Caki2 (cell line): Measurements from ENCODE around the gene CYP26A1. TPM values are rescaled to one million over a fixed set of nuclear protein-coding genes. Genes with fewer than 3 reads are reported as not detected.
A peak's percentile ranks its signal among the peaks of the same experiment; 100 is the strongest.

Source experiments
- DNase-seq: peaks from one replicate; pipeline ENCODE4 v3.0.0-alpha.2; 2015; ENCODE audit warnings: low read depth
- in situ Hi-C: cut with HindIII; loops from 2 replicates; pipeline ENCODE4 v1.10.0; 2016; ENCODE audit warnings: low sequenced_read_pairs, low pct_unique_long_range_greater_than_20kb, mixed read lengths
- total RNA-seq: library from RNA; depleted of rRNA; stranded (reverse); fragments of >200 nt; shearing (Covaris generic); gene quantifications from 2 replicates; pipeline ENCODE4 v1.2.3, GENCODE V29; 2014; ENCODE audit warnings: low replicate concordance; rRNA removed

The CYP26A1 gene, protein sequence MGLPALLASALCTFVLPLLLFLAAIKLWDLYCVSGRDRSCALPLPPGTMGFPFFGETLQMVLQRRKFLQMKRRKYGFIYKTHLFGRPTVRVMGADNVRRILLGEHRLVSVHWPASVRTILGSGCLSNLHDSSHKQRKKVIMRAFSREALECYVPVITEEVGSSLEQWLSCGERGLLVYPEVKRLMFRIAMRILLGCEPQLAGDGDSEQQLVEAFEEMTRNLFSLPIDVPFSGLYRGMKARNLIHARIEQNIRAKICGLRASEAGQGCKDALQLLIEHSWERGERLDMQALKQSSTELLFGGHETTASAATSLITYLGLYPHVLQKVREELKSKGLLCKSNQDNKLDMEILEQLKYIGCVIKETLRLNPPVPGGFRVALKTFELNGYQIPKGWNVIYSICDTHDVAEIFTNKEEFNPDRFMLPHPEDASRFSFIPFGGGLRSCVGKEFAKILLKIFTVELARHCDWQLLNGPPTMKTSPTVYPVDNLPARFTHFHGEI
- total RNA-seq = not detected in 2 replicates

DNA sequence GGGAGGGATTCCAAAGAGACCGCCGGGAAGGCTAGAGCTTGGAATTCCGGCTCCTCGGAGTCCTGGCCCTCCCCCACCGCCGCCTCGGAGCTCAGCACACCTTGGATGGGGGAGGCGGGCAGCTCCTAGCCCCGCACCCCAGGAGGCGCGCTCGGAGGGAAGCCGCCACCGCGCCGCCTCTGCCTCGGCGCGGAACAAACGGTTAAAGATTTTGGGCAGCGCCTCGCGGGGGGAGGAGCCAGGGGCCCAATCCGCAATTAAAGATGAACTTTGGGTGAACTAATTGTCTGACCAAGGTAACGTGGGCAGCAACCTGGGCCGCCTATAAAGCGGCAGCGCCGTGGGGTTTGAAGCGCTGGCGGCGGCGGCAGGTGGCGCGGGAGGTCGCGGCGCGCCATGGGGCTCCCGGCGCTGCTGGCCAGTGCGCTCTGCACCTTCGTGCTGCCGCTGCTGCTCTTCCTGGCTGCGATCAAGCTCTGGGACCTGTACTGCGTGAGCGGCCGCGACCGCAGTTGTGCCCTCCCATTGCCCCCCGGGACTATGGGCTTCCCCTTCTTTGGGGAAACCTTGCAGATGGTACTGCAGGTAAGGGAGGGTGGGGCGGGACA, at the start of gene CYP26A1:
CYP26A1 (plus strand) TSS at position 355 of the 608 bp plus-strand sequence; CDS start at position 397, 42 bp downstream.
- in situ Hi-C loops = no loop called here
- peak; percentile 21 for DNase-seq

DNA sequence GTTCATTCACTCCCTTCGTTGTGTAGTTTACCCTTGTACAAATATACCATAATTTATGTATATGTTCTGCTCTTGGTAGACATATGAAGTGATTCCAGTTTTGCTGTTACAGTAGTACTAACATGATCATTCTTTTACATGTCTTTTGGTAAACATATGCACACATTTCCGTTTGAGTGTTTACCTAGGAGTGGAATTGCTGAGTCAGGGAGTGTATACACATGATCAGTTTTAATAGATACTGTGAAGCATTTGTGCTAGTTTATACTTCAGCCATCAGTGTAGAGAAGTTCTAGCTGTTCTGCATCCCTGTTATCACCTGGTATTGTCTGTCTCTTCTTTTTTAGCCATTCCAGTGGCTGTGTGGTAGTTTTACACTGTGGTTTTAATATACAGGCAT, 47.6 kb upstream of the CYP26A1 start:
- in situ Hi-C loops = no loop called here
- DNase-seq = no peak

DNA sequence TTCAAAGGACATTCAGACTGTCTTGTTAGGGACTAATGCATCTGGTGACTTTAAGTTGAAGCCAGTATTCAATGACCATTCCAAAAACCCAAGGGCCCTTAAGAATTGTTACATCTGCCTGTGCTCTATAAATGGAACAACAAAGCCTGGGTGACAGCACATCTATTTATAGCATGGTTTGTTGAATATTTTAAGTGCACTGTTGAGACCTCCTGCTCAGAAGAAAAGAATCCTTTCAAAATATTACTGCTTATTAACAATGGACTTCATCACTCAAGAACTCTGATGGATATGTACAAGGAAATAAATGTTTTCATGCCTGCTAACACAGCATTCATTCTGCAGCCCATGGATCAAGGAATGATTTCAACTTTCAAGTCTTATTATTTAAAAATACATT, 46.2 kb upstream of the CYP26A1 start:
- in situ Hi-C loops = no loop called here

DNA sequence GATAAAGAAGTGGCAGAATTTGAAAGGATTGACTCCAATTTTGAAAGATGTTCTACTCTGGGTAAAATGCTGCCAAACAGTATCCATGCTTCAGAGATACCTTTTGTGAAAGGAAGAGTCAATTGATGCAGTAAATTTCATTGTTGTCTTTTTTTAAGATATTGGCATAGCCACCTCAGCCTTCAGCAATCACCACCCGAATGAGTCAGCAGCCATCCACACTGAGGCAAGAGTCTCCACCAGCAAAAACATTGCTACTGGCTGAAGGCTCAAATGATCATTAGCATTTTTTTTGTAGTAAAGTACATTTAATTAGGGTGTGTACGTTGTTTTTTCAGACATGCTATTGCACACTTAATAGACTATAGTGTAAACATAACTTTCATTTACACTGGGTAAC, 44.8 kb upstream of the CYP26A1 start:
- peak; percentile 37 for DNase-seq
- in situ Hi-C loops = no loop called here

More for the DNA sequence above, 46.2 kb upstream of the CYP26A1 start:
- no peak for DNase-seq

DNA sequence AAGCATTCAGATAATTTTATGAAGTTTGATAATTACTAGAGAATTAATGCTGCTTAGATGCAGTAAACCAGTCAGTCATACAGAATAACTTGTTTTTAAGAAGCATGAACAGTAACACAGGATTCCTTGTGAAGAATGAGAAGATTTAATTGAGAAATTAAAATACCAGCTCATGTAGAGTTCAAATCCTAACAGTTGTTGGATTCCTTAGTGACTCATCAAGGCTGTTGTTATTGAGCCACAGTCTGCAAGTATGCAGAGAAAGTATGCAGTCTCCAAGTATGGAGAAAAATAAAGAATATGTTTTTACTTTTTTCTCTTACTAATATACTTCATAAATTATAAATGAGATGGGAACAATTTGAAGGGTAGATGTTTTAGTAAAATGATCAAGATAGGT, 43.3 kb upstream of the CYP26A1 start:
- DNase-seq = no peak
- in situ Hi-C loops = no loop called here

DNA sequence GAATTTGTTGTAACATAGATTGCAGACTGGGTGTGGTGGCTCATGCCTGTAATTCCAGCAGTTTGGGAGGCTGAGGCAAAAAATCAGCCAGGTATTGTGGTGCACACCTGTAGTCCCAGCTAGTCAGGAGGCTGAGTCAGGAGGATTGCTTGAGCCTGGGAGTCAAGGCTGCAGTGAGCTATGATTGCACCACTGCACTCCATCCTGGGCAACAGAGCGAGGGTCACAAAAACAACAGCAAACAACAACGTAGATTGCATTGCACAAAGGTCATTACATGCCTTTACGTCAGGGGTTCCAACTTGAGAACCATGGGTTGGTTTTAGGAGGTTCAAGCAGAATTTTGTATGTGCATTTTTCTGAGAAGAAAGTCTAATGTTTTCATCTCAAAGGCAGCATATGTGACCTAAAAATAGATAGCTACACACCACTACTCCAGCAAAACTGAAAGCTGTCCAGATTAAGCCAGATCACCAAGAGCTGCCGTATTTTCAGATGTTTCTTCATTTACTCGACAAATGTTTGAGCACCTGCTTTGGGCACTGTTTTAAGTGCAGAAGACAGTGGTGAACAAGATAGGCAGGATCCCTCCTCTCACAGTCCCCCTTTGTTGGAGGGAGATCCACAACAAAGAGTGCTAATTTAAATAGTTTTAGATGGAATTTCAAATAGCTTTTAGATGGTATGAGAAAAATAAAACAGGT, 41.4 kb upstream of the CYP26A1 start:
- no peak for DNase-seq
- in situ Hi-C loops = no loop called here

DNA sequence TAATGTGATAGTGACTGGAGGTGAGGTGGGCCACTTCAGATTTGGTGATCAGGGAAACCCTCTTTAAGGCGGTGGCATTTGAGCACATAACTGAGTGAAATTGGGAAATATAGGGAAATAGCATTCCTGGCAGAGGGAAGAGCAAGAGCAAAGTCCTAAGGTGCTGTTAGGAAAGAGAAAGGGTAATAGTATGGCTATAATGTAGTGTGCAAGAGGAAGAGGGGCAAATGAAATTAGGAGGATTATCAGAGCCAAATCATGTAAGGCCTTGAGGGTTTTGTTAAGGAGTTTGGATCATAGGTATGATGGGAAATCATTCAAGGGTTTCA, 40.9 kb upstream of the CYP26A1 start:
- no peak for DNase-seq
- in situ Hi-C loops = no loop called here

DNA sequence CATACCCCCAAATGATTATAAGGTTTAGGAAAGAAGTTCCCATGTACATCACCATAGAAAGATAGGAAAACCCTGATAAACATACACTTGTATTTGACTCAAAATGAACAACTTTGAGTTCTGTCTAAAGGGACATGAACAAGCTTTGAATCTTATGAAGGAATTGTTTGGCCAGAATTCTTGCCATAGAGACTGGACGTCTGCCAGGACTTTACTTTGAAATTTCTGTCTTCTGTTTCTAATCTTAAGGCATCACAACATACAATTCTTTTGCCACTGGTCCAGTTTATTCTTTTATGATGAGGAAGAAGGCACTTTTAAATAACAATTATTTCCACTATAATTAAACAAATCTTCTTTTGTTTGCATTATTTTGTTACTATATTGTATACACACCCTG, 39.3 kb upstream of the CYP26A1 start:
- in situ Hi-C loops = no loop called here
- DNase-seq = no peak

DNA sequence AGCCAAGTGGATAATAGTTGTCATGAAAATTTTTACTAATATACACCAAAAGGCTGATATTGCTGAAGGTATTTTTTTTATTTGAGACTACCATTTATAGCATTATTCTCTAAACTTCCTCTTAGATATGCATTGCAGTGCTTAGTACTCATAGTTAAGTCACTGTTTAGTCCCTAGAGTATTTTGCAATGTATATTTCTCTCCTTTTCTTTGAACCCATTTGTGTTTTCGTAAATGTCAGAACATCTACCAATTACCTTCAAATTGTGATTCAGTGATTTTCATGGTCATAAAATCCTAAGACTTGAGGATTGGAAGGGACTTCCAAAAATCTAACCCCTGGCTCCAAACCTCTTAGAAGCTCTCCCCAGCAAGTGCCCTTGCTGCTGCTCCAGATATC, 34.6 kb upstream of the CYP26A1 start:
- no peak for DNase-seq
- in situ Hi-C loops = no loop called here

DNA sequence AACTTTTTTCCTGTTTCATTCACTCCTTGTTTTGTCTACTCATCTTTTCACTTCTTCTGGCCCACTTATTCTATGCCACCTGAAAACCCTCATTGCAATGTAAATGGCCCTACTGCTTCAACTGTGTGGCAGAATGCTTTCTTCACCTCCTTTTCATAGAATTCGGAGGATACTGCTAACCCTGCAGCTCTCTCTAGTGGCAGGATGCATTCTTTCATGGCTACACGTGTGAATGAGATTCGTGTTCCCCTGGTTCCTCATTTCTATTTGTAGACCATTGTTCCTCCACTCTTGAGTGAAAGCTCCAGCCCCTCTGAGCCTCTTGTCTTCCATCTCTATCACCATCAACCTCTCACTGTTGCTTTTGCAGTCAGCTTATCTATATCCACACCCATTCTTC, 34.0 kb upstream of the CYP26A1 start:
- DNase-seq = no peak
- in situ Hi-C loops = no loop called here

DNA sequence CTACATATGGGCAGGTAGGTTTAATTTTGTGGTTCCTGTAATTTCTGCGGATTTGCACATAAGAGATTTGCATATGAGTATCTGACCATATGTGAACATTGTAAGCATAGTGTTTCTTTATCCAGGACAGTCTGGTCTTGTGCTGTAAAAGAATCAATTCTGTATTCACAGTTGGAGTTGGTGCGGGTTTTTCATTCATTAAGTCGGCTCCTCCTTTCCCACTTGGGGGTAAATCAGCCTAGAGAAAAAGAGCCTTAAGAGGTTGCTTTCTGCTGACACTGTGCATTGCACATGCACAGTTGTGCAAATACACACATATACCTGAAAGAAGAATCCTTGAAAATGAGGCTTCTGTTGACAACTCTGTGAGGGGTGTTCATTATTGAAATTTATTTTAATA, 19.2 kb upstream of the CYP26A1 start:
- in situ Hi-C loops = no loop called here
- no peak for DNase-seq

DNA sequence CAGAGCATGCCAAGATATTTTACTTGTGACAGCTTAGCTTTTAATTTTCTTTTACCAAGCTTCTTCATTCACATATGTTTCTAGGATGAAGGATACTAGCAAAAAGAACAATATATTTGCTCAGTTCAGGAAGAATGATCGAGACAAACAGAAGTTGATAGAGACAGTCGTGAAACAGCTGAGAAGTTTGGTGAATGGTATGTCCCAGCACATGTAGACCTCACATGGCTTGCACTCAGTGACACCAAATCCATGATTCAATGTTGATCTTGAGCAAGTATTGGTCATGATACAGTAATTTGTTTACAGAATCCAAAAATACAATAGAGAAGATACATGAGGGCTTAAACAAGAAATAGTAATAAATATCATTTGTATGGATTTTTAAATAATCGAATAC, 15.6 kb upstream of the CYP26A1 start:
- in situ Hi-C loops = no loop called here
- no peak for DNase-seq

DNA sequence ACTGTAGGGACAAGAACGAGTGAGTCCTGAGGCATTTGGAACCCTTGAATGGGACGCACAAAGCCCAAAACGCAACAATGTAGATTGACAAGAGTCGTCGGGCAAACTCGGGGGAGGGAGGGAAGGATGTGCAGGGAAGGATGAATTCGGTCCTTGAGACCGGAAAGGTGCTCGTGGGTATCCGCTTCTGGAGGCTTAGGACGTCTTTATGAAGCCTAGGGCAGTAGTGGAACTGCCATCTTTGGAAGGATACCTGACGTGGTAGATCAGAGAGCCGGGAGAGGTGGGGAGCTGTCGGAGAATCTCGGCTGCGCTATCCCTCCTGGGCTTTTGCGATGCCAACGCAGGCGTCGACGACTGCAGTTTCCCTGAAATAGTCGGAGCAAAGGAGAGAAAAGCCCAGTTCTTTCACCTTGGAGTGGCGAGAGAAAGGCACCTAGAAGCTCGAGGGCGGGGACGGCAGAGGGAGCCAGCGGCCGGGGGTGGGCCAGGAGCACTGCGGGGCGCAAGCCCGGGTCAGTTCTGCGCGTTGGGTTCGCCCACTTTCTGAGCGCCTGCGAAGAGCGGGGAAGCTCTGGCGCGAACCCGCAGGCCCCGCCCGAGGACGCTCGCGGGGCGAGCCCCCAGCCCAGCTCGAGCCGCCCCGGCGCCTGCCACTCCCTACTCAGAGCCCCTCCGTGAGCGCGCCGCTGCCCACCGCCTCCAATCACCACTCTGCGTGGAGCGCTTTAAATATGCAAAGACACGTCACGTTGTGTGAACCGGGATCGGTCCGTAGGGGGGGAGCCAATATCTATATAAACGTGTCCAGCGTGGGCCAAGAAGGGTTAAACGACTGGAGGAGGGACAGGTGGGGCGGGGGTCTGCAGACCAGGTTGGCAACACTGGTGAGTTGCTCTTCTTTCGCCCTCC, 13.5 kb upstream of the CYP26A1 start, which contains the start of gene CYP26C1:
CYP26C1 (plus strand) TSS at position 824 of the 912 bp plus-strand sequence. CDS start 466 bp downstream, outside the sequence.
- in situ Hi-C loops = no loop called here
- DNase-seq = no peak

DNA sequence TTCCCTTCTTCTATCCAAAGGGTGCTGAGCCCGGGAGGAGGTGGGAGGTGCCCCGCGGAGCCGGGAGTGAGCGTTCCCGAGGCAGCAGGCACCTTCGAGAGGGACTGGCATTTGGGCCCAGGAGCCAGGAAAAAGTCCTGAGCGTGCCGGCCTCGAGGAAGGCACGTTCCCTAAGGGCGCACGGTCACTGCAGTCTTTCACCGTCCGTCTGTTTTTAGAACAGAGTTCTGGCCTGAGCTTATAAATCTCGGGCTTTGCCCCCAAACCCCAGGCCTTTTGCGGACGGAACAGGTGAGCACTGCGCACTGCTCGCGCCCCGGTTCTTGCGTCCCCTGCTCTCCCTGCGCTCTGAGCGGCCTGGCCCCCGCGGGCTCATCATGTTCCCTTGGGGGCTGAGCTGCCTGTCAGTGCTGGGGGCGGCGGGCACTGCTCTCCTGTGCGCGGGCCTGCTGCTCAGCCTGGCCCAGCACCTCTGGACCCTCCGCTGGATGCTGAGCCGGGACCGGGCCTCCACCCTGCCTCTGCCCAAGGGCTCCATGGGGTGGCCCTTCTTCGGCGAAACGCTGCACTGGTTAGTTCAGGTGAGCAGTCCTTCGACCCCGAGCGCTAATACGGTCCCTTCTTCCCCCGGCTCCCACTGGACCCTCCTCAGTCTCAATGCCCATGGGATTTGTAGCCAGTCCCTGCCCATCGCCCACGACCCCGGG, 12.7 kb upstream of the CYP26A1 start:
- in situ Hi-C loops = no loop called here

DNA sequence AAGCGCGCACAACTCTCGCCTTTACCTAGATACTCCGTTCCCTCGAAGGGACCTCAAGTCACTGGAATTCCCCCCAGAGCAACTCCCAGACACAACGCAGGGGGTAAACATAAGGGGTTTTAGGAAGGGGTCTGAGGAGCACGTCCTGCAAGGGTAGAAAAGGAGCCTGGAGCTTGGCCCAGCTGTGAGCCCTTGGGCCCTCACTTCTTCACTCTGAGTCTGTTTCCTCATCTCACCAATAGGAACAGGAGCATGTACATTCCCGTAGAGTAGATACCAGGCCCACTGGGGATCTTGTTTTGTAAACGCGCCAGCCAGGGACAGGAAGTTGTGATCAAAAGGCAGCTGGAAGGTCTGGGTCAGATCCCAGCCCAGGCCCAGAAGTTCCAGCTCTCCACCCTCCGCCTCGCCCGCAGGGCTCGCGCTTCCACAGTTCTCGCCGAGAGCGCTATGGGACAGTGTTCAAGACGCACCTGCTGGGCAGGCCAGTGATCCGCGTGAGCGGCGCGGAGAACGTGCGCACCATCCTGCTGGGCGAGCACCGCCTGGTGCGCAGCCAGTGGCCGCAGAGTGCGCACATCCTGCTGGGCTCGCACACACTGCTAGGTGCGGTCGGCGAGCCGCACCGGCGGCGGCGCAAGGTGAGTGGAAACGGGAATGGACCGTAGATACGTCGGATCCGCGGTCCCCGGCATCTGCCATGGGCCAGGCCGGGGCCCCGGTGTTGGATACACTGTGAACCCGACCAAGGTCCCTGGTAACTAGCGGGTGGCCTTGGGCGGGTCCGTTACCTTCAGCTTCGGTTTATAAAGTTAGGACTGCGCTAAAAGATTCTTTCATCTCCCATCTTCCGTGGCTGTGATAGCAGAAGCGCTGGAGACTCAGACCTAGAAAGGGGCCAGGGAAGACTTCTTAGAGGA, 11.8 kb upstream of the CYP26A1 start:
- in situ Hi-C loops = no loop called here

More for the DNA sequence above, 12.7 kb upstream of the CYP26A1 start:
- DNase-seq = no peak

DNA sequence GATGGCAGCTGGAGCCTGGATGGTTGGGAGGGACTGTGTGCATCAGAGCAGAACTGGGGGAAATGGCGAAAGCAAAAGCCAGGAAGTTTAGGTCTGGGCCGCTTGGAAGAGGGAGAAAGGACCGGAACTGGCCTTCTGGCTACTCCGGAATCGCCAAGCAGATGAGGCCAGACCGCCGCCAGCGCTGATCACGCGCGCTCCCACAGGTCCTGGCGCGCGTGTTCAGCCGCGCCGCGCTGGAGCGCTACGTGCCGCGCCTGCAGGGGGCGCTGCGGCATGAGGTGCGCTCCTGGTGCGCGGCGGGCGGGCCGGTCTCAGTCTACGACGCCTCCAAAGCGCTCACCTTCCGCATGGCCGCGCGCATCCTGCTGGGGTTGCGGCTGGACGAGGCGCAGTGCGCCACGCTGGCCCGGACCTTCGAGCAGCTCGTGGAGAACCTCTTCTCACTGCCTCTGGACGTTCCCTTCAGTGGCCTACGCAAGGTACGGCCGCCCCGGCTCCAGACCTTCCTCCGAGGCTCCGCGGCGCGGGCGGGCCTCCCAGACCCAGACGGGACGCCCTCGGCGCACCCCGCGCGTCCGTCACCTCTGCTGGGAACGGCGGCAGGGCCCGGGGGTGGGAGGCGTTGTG, 11.1 kb upstream of the CYP26A1 start:
- in situ Hi-C loops = no loop called here
- DNase-seq = no peak

More for the DNA sequence above, 11.8 kb upstream of the CYP26A1 start:
- no peak for DNase-seq
